Activated T-helper 1 cell treated with anti-CD3 and anti-CD28 coated beads, Interleukin-2, amount 50 U/mL, for 16 hours (primary cell): ENCODE results near the gene VPS45.

Experiments
- DNase-seq, 2 donors: peaks; one replicate each; pipeline ENCODE4 v3.0.0-alpha.2; 2020; ENCODE audit warnings: low read depth in 1 of 2, low spot score in 1 of 2

VPS45 gene

GRCh38 chr1:150069923-150070322, 2.3 kb downstream of the VPS45 start:
- DNase-seq: no peak

- no peak for DNase-seq
Observed at GRCh38 chr1:150072959-150073358, 5.4 kb downstream of the VPS45 start.

GRCh38 chr1:150073516-150073915, 5.9 kb downstream of the VPS45 start:
- no peak for DNase-seq

GRCh38 chr1:150076066-150076465, 8.5 kb downstream of the VPS45 start:
- no peak for DNase-seq

- no peak for DNase-seq
Observed at GRCh38 chr1:150076985-150077384, 9.4 kb downstream of the VPS45 start.

- no peak for DNase-seq
Observed at GRCh38 chr1:150080784-150081183, 13.2 kb downstream of the VPS45 start.

- no peak for DNase-seq
Observed at GRCh38 chr1:150082494-150082893, 14.9 kb downstream of the VPS45 start.

- no peak for DNase-seq
Observed at GRCh38 chr1:150083907-150084306, 16.3 kb downstream of the VPS45 start.

GRCh38 chr1:150085406-150085805, 17.8 kb downstream of the VPS45 start:
- no peak for DNase-seq

GRCh38 chr1:150087415-150087814, 19.8 kb downstream of the VPS45 start:
- DNase-seq: no peak

GRCh38 chr1:150089846-150090520, 22.4 kb downstream of the VPS45 start:
- no peak for DNase-seq

- DNase-seq: no peak
Observed at GRCh38 chr1:150092180-150092791, 24.7 kb downstream of the VPS45 start.

- no peak for DNase-seq
Observed at GRCh38 chr1:150093805-150094204, 26.2 kb downstream of the VPS45 start.

GRCh38 chr1:150094734-150095265, 27.2 kb downstream of the VPS45 start:
- no peak for DNase-seq

- DNase-seq: no peak
Observed at GRCh38 chr1:150102986-150103385, 35.4 kb downstream of the VPS45 start.

- no peak for DNase-seq
Observed at GRCh38 chr1:150106341-150106740, 38.8 kb downstream of the VPS45 start.

- DNase-seq: no peak
Observed at GRCh38 chr1:150109586-150109985, 42.0 kb downstream of the VPS45 start.

- no peak for DNase-seq
Observed at GRCh38 chr1:150110116-150110515, 42.5 kb downstream of the VPS45 start.

- DNase-seq: no peak
Observed at GRCh38 chr1:150111670-150112069, 44.1 kb downstream of the VPS45 start.

GRCh38 chr1:150115121-150115520, 47.5 kb downstream of the VPS45 start:
- no peak for DNase-seq

- DNase-seq: no peak
Observed at GRCh38 chr1:150118716-150119115, 51.1 kb downstream of the VPS45 start.

GRCh38 chr1:150121236-150121862, 53.8 kb downstream of the VPS45 start:
- DNase-seq: no peak
